Mucosa of rectum (tissue), 2 donors: Measurements from ENCODE around the gene AFF3.

ENCODE experiments used
- H3K27ac ChIP-seq, 2 donors: one replicate each; pipeline ENCODE4 v1.7.0; 2013; ENCODE audit warnings: inconsistent platforms in 2 of 2, low read depth in 2 of 2, low read length in 2 of 2
- H3K27me3 ChIP-seq, 2 donors: one replicate each; pipeline ENCODE4 v1.7.0; 2013; ENCODE audit warnings: low read length in 2 of 2; ENCODE audit not compliant: control insufficient read depth in 2 of 2, insufficient read depth in 2 of 2
- H3K36me3 ChIP-seq, 2 donors: one replicate each; pipeline ENCODE4 v1.7.0; 2013; ENCODE audit warnings: low read length in 2 of 2; ENCODE audit not compliant: control insufficient read depth in 2 of 2, insufficient read depth in 2 of 2
- H3K4me1 ChIP-seq, 2 donors: one replicate each; pipeline ENCODE4 v1.7.0; 2013; ENCODE audit warnings: low read length in 2 of 2, mild to moderate bottlenecking in 1 of 2; ENCODE audit not compliant: control insufficient read depth in 2 of 2, insufficient read depth in 2 of 2
- H3K4me3 ChIP-seq, 2 donors: one replicate each; pipeline ENCODE4 v1.7.0; 2013; ENCODE audit warnings: low read length in 2 of 2
- H3K9ac ChIP-seq, 2 donors: one replicate each; pipeline ENCODE4 v1.7.0; 2013; ENCODE audit warnings: low read length in 2 of 2, low read depth in 1 of 2, mild to moderate bottlenecking in 1 of 2
- H3K9me3 ChIP-seq, 2 donors: one replicate each; pipeline ENCODE4 v1.7.0; 2013; ENCODE audit warnings: low read length in 2 of 2; ENCODE audit not compliant: control insufficient read depth in 2 of 2
- donor health status: healthy.
- donor health status: Normal muscosa, but diverticular disease.

Gene AFF3

DNA sequence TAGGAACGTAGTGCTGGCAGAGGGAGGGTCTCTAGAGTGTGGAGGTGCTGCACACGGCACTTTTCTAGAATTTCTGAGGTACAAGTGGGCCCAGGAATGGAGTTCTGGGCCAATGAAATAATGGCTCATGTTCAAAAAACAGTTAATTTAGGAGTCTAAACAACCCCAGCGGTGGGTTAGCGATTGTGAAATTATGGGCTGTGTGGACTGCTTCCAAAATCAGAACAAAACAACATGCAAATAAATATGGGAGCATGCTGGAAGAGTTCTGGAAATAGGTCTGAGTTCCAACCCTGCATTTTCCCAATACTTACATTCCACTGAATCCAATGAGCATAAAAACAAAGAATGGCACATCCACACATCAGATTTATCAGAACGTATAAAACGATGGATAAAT, 317.6 kb downstream of the AFF3 start:
- Histone ChIP-seq H3K4me1 (no peaks in the 10 kb centered on the region), H3K4me3 (no peak overlapping the region), H3K9ac (no peak overlapping the region), H3K36me3 (no peaks in the 10 kb centered on the region), H3K9me3 (no peaks in the 10 kb centered on the region), H3K27me3 (no peaks in the 10 kb centered on the region), H3K27ac (no peak overlapping the region)

DNA sequence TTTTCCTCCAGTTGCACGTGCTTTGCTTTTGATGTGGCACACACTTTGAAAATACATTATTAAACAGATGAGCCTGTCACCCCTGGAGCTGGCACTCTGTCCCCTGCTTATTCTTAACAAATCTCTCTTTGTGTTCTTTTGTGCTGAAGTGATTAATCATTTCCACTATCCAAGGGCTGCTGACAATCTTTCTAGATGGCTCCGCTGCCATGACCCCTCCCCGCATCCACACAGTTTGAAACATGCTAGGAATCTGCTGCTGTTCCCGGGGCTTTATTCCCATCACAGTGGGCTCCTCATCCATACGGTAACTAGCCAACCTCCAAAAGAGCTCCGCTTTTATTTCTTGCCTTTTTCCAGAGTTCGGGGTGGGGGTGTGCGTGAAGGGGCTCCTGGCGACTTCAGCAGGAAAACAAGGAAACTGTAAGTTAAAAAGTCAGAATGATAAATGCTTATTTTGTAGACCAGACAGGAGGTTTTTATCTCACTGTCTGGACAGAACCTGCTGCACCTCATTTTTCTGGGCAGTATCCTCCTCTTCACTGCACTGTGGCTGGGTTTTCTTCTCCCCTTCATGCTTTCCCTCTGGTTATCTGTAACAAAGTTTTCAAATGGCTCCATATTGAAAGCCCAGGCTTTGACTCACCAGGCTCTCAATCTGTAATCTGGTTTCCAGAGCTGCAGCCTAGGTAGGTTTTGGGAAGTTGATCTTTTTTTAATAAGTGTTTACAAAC, 319.7 kb downstream of the AFF3 start:
- H3K36me3 ChIP-seq: no peaks in the 10 kb centered on the region
- H3K27me3 ChIP-seq: no peaks in the 10 kb centered on the region
- no peak overlapping the region for H3K9ac ChIP-seq
- no peaks in the 10 kb centered on the region for H3K4me1 ChIP-seq
- H3K9me3 ChIP-seq: no peaks in the 10 kb centered on the region
- H3K27ac ChIP-seq: no peak overlapping the region
- no peak overlapping the region for H3K4me3 ChIP-seq

DNA sequence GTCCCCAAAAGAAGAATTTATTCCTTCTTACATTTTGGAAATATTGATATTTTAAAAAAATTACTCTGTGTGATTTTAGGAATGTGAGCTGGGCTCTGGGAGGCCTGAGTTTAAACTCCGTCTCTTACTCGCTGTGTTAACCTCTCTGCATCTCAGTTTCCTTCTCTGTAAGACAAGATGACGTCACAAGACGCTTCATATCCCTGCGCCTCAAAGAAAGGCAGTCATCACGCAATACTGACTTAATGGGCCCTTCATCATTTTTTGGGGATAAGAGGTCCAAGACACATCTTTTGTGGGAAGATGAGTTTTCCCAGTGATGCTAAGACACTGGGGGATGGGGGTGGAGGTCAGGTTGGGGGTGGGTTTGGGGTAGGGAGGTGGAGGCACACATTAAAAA, 320.4 kb downstream of the AFF3 start:
- Histone ChIP-seq H3K4me1 (no peaks in the 10 kb centered on the region), H3K9ac (no peak overlapping the region), H3K27ac (no peak overlapping the region)

DNA sequence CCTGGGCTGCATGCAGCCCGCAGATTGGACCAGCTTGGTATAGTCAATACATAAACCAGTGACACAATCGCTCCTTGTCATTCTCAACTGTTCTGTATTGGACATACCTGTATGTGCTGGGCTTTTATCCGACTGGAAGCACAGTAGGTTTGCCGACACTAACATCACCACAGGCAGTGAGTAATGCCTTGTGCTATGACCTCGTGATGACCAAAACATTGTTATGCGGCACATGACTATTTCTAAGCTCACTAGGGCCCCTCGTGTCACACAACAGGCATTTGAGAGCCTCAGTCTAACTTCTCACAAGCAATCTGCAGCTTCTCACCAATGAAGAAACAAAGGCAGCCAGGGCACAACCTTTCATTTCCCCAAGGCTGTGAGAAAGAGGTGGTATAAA, 320.8 kb downstream of the AFF3 start:
- Histone ChIP-seq H3K36me3 (no peaks in the 10 kb centered on the region), H3K4me3 (no peak overlapping the region)

More for the DNA sequence above, 320.4 kb downstream of the AFF3 start:
- no peak overlapping the region for H3K4me3 ChIP-seq
- no peaks in the 10 kb centered on the region for H3K27me3 ChIP-seq
- H3K9me3 ChIP-seq: no peaks in the 10 kb centered on the region
- no peaks in the 10 kb centered on the region for H3K36me3 ChIP-seq

DNA sequence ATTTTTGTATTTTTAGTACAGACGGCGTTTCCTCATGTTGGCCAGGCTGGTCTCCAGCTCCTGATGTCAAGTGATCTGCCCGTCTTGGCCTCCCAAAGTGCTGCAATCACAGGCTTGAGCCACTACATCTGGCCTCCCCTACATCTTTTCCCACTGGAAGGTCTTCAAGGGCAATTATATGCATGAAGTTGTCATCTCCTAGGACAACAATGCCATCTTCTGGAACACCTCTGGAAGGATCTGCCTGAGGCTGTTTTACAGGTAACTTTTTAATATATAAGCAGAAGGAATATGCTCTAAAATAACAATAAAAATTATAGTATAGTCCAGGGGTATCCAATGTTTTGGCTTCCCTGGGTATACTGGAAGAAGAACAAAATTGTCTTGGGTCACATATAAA, 321.4 kb downstream of the AFF3 start:
- H3K4me3 ChIP-seq: no peak overlapping the region
- H3K27me3 ChIP-seq: no peaks in the 10 kb centered on the region
- H3K9me3 ChIP-seq: no peaks in the 10 kb centered on the region
- no peaks in the 10 kb centered on the region for H3K4me1 ChIP-seq
- H3K9ac ChIP-seq: no peak overlapping the region
- H3K36me3 ChIP-seq: no peaks in the 10 kb centered on the region
- H3K27ac ChIP-seq: no peak overlapping the region

More for the DNA sequence above, 320.8 kb downstream of the AFF3 start:
- Histone ChIP-seq H3K27ac (no peak overlapping the region), H3K9ac (no peak overlapping the region), H3K27me3 (no peaks in the 10 kb centered on the region), H3K4me1 (no peaks in the 10 kb centered on the region), H3K9me3 (no peaks in the 10 kb centered on the region)

DNA sequence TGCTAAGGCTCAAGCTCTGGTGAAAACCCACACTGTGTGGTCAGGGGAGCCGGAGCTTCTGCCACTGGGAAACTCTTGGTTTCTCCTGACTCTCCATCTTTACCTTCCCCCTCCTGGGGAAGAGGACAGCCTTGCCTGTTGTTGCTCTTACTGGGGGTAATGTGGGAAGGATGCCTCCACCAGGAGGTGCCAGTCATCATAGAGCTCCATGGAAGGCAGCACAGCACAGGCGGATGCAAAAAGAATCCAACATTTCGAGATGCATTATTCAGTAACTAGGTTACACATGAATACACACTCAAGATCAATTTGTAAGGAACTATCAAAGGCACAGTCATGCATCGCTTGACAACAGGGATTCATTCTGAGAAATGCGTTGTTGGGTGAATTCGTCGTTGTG, 322.6 kb downstream of the AFF3 start:
- H3K4me3 ChIP-seq: no peak overlapping the region
- no peak overlapping the region for H3K27ac ChIP-seq
- no peaks in the 10 kb centered on the region for H3K4me1 ChIP-seq
- no peaks in the 10 kb centered on the region for H3K36me3 ChIP-seq
- no peaks in the 10 kb centered on the region for H3K9me3 ChIP-seq
- no peak overlapping the region for H3K9ac ChIP-seq
- H3K27me3 ChIP-seq: no peaks in the 10 kb centered on the region

DNA sequence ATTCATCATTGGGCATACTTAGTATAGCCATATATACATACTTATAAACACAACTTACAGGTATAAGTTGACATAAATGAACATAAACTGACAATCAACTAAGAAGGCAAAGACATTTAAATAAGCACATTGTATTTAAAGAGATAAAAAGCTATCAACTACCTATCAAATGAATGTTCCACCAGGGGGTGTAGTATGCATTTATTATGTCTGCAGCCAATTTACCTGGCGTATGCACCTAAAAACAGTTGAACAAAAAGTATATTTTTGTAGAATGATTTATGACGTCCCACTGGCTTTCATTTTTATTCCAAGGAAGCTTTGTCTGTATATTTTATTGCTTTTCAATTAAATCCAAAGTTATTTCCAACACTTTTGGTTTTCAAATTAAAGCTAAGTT, 323.5 kb downstream of the AFF3 start:
- no peaks in the 10 kb centered on the region for H3K36me3 ChIP-seq
- H3K27me3 ChIP-seq: no peaks in the 10 kb centered on the region
- no peaks in the 10 kb centered on the region for H3K9me3 ChIP-seq
- H3K27ac ChIP-seq: no peak overlapping the region
- no peak overlapping the region for H3K9ac ChIP-seq
- H3K4me3 ChIP-seq: no peak overlapping the region
- H3K4me1 ChIP-seq: no peaks in the 10 kb centered on the region

DNA sequence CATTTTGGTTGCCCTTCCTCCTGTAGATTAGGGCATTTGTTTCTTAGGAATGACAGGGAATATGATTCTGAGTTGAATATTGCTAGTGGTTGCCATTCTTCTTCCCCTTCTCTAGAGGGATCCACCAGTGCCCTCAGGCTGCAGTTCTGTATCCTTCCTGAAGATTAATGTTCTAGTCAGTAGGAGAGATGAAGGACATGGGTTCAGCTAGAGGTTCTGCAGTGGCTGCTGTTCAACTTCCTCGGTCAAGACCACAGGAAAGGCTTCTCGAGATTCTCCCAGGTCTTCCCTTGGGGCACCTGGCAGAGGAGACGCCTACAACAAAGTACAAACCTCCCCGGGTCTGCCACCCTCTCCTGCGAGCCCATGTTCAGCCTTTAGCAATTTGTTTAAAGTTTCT, 325.5 kb downstream of the AFF3 start:
- Histone ChIP-seq H3K4me3 (no peak overlapping the region), H3K9ac (no peak overlapping the region), H3K36me3 (no peaks in the 10 kb centered on the region), H3K27ac (no peak overlapping the region), H3K27me3 (no peaks in the 10 kb centered on the region), H3K9me3 (no peaks in the 10 kb centered on the region), H3K4me1 (no peaks in the 10 kb centered on the region)

DNA sequence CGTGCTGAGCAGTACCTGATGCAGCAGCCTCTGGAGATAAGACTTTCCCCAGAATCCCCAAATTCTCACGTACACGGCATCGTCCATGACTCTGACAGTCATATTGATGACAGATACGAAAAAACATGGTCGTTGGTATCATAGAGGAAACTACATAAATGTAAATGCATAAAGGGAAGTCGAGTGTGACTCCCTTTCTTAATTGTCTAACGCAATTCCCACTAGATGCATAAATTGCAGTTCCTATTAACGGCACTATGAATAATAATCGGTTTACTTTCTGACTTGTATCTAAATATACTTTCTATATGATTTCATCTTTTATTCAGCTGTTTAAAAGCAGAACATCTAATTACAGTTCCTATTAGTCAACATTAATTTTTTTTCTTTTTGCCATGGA, 330.0 kb downstream of the AFF3 start:
- Histone ChIP-seq H3K27ac (no peak overlapping the region), H3K9ac (no peak overlapping the region), H3K4me3 (no peak overlapping the region), H3K9me3 (no peaks in the 10 kb centered on the region), H3K36me3 (no peaks in the 10 kb centered on the region), H3K4me1 (no peaks in the 10 kb centered on the region), H3K27me3 (no peaks in the 10 kb centered on the region)

DNA sequence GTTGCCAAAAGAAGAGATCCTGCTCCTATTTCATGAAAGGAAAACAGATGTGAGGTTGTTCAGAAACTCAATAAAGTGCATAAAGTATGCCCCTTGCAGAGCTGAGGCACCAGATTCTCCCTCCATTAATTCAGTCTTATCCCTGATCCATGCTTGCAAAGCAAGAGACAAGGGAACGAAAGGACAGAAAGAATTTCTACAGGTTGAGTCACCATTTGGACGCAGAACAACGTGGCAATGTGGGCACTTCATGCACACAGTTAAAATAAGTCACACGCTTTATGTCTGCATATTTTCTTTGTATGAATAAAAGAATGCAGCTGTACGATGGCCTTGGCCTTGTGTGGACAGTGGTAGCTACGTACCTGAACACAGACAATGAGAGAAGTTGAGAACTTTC, 330.8 kb downstream of the AFF3 start:
- H3K9me3 ChIP-seq: no peaks in the 10 kb centered on the region
- H3K36me3 ChIP-seq: no peaks in the 10 kb centered on the region
- H3K4me1 ChIP-seq: no peaks in the 10 kb centered on the region
- no peak overlapping the region for H3K27ac ChIP-seq
- no peak overlapping the region for H3K4me3 ChIP-seq
- H3K9ac ChIP-seq: no peak overlapping the region
- no peaks in the 10 kb centered on the region for H3K27me3 ChIP-seq

DNA sequence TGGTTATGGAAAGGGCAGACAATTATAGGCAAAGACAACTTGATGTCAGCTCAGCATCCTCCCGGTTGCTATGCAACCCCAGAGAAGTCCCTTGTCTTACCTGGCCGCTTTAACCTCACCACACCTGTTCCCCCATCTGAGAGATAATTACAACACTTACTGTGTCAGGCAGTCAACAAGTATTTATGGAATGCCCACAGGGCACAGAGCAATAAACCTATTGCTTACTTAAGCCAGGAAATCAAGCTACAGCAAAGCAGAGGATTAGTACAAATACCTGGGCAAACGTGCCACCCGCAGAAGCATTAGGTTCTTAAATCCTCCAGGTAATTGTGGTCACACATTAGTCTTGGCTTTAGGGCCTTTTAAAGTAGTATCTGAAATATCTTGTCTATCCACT, 332.2 kb downstream of the AFF3 start:
- Histone ChIP-seq H3K27ac (no peak overlapping the region), H3K9me3 (no peaks in the 10 kb centered on the region), H3K4me1 (no peaks in the 10 kb centered on the region), H3K9ac (no peak overlapping the region), H3K36me3 (no peaks in the 10 kb centered on the region), H3K27me3 (no peaks in the 10 kb centered on the region), H3K4me3 (no peak overlapping the region)
